ENCODE data around the gene LRP3.
"Not testable (repeated sequence)": the region's sequence is repeated elsewhere in the genome, so short reads cannot be mapped to it uniquely, and the experiment has no call there.

LRP3 gene

GRCh38 chr19:33202546-33203507 lies 8.7 kb downstream of the LRP3 start:
- no peak for DNase-seq
- ATAC-seq = no peak

- ATAC-seq (no peak), DNase-seq (no peak)
Observed at GRCh38 chr19:33203529-33203928, 9.4 kb downstream of the LRP3 start.

- ATAC-seq = no peak
- DNase-seq = no peak
Observed at GRCh38 chr19:33204136-33204973, 10.2 kb downstream of the LRP3 start.

GRCh38 chr19:33205110-33205509 lies 11.0 kb downstream of the LRP3 start:
- ATAC-seq = no peak
- DNase-seq = no peak

- DNase-seq (no peak), ATAC-seq (no peak)
Observed at GRCh38 chr19:33205531-33206260, 11.6 kb downstream of the LRP3 start.

GRCh38 chr19:33206261-33207039 lies 12.3 kb downstream of the LRP3 start:
- DNase-seq (no peak), ATAC-seq (no peak)

GRCh38 chr19:33207040-33207620 lies 13.0 kb downstream of the LRP3 start:
- no peak for ATAC-seq
- DNase-seq = no peak

GRCh38 chr19:33207903-33208302 lies 13.8 kb downstream of the LRP3 start:
- no peak for ATAC-seq
- no peak for DNase-seq

GRCh38 chr19:33208371-33208895 lies 14.3 kb downstream of the LRP3 start:
- ATAC-seq = no peak
- no peak for DNase-seq

GRCh38 chr19:33208904-33209849 lies 15.0 kb downstream of the LRP3 start:
- no peak for ATAC-seq
- no peak for DNase-seq

GRCh38 chr19:33209850-33210230 lies 15.7 kb downstream of the LRP3 start:
- not testable (repeated sequence) for DNase-seq, ATAC-seq

GRCh38 chr19:33210266-33210940 lies 16.3 kb downstream of the LRP3 start:
- no peak for ATAC-seq
- DNase-seq = no peak

- DNase-seq (no peak), ATAC-seq (no peak)
Observed at GRCh38 chr19:33211794-33212435, 17.8 kb downstream of the LRP3 start.

GRCh38 chr19:33212436-33213172 lies 18.5 kb downstream of the LRP3 start:
- ATAC-seq = no peak
- DNase-seq = no peak

- no peak for ATAC-seq
- DNase-seq = no peak
Observed at GRCh38 chr19:33214596-33214995, 20.5 kb downstream of the LRP3 start.

- DNase-seq (no peak), ATAC-seq (no peak)
Observed at GRCh38 chr19:33215438-33216197, 21.5 kb downstream of the LRP3 start.

- ATAC-seq (no peak), DNase-seq (no peak)
Observed at GRCh38 chr19:33216198-33216830, 22.2 kb downstream of the LRP3 start.
